GM12873 (cell line): Measurements from ENCODE around the gene TBPL2.

ENCODE experiments used
- CTCF ChIP-seq: IDR thresholded peaks from 2 replicates; pipeline ENCODE4 v1.5.1; 2012; ENCODE audit warnings: low read depth, mild to moderate bottlenecking, moderate library complexity, low read length, control low read depth; ENCODE audit not compliant: insufficient read depth; ENCODE audit errors: missing control alignments

Gene TBPL2

GRCh38 chr14:55416866-55417265 is 23.6 kb downstream of the TBPL2 start:
- peak; percentile 51 for TF ChIP-seq CTCF

GRCh38 chr14:55414551-55414950 is 25.9 kb downstream of the TBPL2 start:
- TF ChIP-seq CTCF: no peak

- no peak for TF ChIP-seq CTCF
These were observed 27.7 kb downstream of the TBPL2 start for GRCh38 chr14:55412676-55413075.

GRCh38 chr14:55411426-55412389 is 28.7 kb downstream of the TBPL2 start, which contains the start of gene ATG14:
Gene ATG14, minus strand, starts transcription at chr14:55411830. Its CDS starts 8 bp downstream, at chr14:55411822.
- no peak for TF ChIP-seq CTCF

- no peak for TF ChIP-seq CTCF
These were observed 29.5 kb downstream of the TBPL2 start for GRCh38 chr14:55410876-55411275.

GRCh38 chr14:55404173-55404854 is 36.1 kb downstream of the TBPL2 start:
- TF ChIP-seq CTCF: no peak

- no peak for TF ChIP-seq CTCF
These were observed 38.7 kb downstream of the TBPL2 start for GRCh38 chr14:55401751-55402150.
